ENCODE data around the gene STX18. TPM values are rescaled to one million over a fixed set of nuclear protein-coding genes. Genes with fewer than 3 reads are reported as not detected.

The STX18 gene
- total RNA-seq, 1 donor from 2014 or later: 23.5 TPM

- intact Hi-C loops (cut with DNase I): no loop called here
- no peak for DNase-seq (ENCODE audit: low spot score)
- no peak for ATAC-seq
Measured at GRCh38 chr4:4459181-4459580, 82.7 kb downstream of the STX18 start.

- no peak for DNase-seq (ENCODE audit: low spot score)
- no peak for ATAC-seq
- intact Hi-C loops (cut with DNase I): no loop called here
Measured at GRCh38 chr4:4457803-4458553, 83.9 kb downstream of the STX18 start.

- intact Hi-C loops (cut with DNase I): no loop called here
- DNase-seq (ENCODE audit: low spot score): no peak
Measured at GRCh38 chr4:4456816-4457578, 84.9 kb downstream of the STX18 start.

GRCh38 chr4:4456351-4456750, 85.5 kb downstream of the STX18 start:
- ATAC-seq (no peak), DNase-seq (ENCODE audit: low spot score) (no peak)
- intact Hi-C loops (cut with DNase I): no loop called here

More at GRCh38 chr4:4456816-4457578, 84.9 kb downstream of the STX18 start:
- ATAC-seq: no peak

DNA sequence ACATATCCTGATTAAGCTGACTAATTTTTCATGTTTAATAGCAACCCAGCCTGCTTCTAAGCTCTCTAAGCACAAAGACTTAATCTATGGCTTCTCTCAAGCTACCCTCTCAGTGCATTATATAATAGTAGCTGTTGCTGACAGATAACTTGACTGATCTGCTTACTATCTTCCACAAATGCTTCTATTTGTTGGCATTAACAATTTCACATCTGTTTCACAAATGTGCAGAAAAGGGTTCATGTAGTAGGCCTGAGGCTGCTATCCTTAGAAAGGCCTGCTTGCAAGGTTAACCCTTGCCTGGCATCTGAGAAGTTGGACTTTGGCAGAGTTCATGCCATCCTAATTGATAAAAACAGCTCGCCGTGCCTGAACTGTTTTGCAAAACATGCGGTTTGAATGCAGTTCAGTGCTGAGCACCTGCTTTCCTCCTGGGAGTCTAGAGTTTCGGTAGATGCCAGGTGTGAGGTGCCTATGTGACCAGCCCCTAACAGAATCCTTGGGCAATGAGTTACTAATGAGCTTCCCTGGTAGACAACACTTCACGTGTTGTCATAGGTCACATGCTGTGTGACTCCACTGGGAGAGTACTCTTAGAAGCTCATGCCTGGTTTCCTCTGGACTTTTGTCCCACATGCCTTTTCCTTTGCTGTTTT, 86.5 kb downstream of the STX18 start:
- intact Hi-C loops (cut with DNase I): no loop called here
- no peak for ATAC-seq
- no peak for DNase-seq (ENCODE audit: low spot score)

DNA sequence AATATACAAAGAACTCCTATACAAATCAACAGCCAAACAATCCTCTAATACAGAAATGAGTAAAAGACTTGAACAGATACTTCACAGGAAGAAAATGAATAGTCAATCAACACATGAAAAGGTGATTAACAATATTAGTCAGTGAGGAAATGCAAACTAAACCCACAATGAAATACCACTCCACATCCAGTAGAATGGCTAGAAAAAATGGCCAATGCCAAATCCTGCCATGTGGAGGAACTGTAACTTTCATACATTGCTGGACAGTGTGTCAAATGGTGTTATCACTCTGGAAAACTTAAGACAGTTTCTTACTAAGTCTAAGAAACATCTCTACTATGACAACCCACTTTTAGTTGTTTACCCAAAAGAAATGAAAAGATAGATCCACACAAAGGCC, 95.4 kb downstream of the STX18 start:
- intact Hi-C loops (cut with DNase I): no loop called here
- DNase-seq (ENCODE audit: low spot score) (no peak), ATAC-seq (no peak)

- intact Hi-C loops (cut with DNase I): no loop called here
- ATAC-seq (no peak), DNase-seq (ENCODE audit: low spot score) (no peak)
Measured at GRCh38 chr4:4443821-4444220, 98.0 kb downstream of the STX18 start.

DNA sequence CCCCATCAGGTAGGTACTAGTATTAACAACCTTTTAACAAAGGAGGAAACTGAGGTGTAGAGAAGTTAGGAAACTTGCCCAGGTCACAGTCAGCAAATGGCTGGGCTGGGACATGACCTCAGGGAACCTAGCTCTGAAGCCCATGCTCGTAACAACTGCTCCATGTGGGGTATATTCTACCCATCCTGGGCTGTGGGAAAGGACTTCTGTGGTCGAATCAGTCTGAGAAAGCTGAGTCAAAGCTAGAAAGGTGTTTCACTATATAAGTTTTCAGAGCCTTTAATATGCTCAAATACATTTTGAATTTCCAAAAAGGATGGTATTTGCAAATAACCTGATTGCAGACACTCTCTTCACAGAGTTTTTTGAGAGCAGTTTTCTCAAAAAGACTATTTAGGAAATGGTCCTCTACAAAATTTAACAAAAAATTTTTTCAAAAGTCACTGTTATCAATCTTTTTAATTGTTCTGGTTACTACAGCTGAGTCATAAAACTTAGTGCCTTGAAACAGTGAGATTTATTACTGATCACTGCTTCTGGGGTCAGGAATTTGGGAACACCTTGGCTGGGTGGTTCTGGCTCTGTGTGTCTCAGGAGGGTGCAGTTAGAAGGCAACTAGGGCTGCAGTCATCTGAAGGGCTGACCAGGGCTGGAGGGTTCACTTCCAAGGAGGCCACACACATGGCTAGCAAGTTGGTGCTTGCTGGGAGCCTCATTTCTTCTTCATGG, 101.4 kb downstream of the STX18 start:
- ATAC-seq (no peak), DNase-seq (ENCODE audit: low spot score) (no peak)
- intact Hi-C loops (cut with DNase I): no loop called here

DNA sequence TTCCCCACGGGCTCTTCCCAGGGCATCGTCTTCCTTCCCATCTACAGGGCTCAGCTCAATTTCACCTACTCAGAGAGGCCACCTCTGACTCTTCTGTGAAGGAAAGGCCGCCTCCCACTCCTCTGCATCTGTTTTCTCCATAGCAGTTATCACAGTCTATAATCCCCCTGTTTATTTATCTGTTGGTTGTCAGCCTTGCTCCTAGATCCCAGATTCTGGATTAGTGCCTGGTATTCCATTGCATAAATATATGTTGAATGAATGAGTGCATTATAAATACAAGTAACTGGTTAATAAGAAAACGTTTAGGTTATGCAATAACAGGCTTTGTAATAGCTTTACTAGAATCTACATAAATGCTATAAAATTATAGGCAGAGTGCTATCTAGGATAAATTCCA, 102.1 kb downstream of the STX18 start:
- ATAC-seq (no peak), DNase-seq (ENCODE audit: low spot score) (no peak)
- intact Hi-C loops (cut with DNase I): no loop called here

- DNase-seq (ENCODE audit: low spot score) (no peak), ATAC-seq (no peak)
- intact Hi-C loops (cut with DNase I): no loop called here
Measured at GRCh38 chr4:4438891-4439290, 103.0 kb downstream of the STX18 start.

DNA sequence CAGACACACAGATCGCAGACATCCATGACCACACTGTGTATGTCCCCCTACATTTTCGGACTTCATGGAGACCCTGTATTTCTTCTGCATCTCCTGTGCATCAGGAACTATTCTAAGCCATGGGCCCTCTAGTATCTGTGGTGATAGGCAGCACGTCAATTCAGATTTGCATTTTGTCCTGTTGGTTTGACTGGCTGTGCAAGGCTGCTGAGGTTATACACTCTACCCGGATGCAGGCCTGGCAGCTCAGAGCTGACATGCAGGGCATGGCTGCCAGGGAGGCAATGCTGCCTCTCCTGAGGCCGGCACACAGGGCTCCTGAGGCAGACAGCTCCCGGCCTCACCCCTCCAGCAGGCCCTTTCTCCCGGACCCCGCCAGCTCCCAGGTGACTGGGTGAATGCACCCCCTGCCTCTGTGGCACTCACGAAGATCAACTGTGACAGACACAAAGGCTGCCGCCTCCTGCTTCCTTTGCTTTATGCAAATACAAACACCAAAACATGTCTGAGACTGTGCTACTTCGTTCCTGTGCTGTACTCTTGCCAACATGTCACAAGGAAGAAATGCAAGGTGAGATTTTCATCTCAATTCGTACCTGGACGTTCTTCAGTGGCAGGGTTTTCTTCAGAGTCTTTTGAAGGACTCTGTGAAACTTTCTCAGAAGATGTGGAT, 103.9 kb downstream of the STX18 start:
- no peak for DNase-seq (ENCODE audit: low spot score)
- ATAC-seq: no peak
- intact Hi-C loops (cut with DNase I): no loop called here

DNA sequence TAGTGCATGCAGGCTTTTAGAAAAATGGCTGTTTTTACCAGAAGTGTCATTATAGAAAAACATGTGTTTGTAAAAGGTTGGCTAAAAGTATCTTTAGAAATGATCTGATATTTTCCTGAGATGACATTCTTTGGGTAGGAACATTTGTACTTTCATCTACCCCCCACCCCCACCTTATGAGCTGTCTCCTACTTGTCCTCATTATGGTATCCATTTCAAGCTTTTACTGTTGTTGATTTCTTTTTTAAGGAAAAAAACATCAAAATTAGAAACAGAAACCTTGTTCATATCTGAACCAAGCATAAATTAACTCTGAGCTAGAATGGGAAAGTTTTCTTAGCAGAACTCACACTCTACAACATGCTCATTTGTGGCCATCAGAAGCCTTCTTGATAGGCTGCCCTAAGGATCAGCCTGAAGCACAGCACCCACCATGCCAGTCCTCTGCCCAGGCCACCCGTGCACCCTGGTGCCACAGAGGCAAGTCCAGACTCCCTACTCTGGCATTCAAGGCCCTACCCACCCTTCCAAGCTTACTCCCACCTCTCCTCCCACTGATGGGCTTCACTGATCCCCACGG, 105.5 kb downstream of the STX18 start:
- intact Hi-C loops (cut with DNase I): no loop called here
- ATAC-seq (no peak), DNase-seq (ENCODE audit: low spot score) (no peak)

DNA sequence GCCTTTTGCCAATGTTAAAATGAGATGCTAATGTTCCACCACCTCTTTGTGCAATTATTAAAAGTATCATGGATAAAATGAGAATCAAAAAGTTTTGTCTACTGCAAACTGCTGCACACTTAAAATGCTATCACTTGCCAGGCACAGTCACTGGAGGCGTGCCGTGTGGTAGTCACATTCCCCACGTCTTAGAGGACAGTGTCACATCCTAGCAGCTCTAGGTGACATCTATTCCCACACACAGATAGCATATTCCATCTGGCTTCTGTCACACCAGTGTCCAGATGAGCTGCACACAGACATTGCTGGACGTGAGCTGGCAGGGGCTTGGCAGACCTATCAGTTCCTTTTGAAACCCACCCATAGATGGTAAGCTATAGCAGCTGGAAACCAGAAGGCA, 107.9 kb downstream of the STX18 start:
- intact Hi-C loops (cut with DNase I): no loop called here
- DNase-seq (ENCODE audit: low spot score) (no peak), ATAC-seq (no peak)

- ATAC-seq (no peak), DNase-seq (ENCODE audit: low spot score) (no peak)
- intact Hi-C loops (cut with DNase I): no loop called here
Measured at GRCh38 chr4:4432341-4433125, 109.3 kb downstream of the STX18 start.

DNA sequence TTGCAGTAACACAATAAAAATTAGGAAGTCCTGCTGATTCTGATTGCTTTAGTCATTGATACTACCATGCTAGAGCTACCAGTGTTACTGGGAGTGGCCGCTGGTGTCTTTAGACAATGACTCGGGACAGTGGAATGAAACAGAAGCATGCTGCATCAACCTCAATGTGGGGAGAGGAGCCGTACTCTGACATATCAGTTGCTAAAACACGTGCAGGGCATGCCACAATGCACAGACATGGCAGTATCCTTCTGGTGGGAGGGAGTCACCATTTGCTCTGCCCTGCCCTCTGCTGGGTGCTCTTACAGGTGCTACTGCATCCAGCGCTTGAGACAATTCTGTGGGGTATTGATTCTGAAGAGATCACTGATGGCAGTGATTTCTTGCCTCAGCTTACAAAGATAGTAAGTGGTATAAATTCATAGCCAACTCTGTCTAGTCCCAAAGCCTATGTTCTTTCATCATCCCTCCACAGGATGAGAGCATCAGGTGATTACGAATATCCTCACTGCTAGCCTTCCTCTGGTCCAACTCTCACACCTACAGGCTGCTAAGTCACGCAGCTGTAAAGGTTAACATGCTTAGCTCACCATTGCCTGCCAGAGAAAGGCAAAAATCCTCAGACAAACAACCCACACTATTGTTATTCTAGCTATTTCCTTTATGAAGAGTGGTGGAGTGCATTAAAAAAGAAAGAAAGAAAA, 111.2 kb downstream of the STX18 start:
- DNase-seq (ENCODE audit: low spot score): no peak
- intact Hi-C loops (cut with DNase I): no loop called here
- no peak for ATAC-seq

DNA sequence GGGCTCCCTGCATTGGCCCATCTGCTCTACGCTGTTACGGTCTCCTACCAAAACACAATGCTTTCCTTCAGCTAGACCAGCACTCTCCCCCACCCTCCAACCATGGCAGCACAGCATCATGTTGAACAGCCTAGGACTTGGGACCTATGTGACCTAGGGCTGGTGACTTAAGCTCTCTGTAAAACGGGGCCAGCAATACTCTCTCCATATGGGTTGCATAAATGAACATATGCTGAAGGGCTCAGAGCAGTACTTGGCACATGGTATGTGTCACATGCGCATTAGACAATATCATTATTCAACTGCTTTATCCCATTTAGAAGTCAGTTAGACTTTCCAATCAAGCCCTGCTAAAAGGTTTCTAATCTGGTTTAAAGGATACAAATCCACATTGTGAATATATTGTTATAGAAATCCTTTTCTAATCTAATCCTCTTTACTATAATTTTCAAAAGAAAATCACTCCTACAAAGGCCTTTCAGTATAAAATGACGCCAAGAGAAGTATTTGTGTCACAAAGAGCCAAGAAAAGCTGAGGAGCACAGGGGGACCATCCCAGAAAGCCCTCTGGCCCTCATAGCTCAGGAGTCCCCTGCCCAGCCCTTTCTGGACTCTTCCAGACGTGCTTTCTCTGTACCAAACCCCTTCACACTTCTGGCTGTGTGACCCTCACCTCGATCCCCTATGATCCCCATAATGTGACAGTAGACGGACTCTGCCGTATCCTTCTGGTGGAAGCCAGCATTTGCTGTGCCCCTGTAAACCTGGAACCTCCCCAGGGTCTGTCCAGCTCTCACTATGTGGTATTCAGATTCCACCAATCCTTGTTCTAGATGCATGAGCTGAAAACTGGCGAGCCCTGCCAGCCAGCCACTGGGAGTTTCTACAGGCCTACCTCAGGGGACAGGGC, 112.6 kb downstream of the STX18 start:
- DNase-seq (ENCODE audit: low spot score) (no peak), ATAC-seq (no peak)
- intact Hi-C loops (cut with DNase I): no loop called here

Measured in sciatic nerve (tissue), 2 donors.